ENCODE results near the gene CYBA. TPM values are rescaled to one million over a fixed set of nuclear protein-coding genes. Genes with fewer than 3 reads are reported as not detected.

The CYBA gene
- total and polyA plus RNA-seq, 10 of the 15 experiments (the other 5 are each of a cell fraction or from before 2014, with no cell fraction given): 0.55 to 598 (median 258) TPM

DNA sequence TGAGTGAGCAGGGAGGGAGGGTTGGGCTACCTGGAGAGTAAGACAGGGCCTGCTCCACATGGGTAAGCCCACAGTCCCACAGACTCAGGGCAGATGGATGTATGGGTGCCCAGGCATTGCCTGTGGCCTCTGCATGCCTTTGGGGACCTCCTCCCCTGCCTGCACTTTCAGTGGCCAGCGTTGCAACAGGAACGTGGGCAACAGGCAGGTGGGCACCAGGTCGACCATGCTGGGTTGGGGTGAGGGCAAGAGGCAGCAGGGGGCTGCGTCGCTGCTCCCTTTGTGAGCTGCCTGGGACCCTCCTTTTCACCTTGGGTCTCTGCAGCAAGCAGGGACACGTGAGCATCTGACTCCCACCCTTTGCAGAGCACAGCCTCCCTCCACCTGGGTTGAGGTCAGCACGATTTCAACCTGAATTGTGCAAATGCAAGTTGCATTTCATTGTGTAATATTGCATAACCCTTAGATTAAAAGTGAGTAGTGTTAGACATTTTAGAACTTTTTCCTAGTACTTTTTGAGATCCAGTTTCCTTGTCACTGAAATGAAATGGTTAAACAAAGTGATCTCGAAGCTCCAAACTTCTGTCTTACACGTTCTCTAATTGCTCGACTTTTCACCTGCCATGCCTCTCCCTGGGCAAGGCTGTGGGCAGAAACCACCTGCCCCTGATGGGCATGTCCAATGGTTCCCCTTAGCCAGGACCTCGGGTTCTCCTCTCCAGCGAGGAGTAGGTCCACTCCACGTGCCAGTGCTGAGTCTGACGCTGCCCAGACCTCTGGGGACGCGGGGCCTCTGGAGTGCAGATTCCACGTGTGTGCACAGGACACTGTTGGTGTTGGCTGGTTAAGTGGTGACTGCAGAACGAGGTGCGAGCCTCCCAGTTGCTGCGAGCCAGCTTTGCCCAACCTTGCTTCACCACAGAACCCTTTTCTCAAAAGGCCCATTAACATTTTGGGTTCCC lies 45.4 kb downstream of the CYBA start:
- ChIA-PET POLR2A (no interaction called here), RAD21 (ENCODE audit: unreplicated experiment) (no interaction called here), SMC1A (ENCODE audit: uncharacterized antibody, unreplicated experiment) (no interaction called here), CTCF (no interaction called here)
- no peak for TF ChIP-seq KDM1A (IDR thresholded peaks at IDR 0.05; ENCODE audit: borderline replicate concordance)
- no peak for TF ChIP-seq FOXK2 (IDR thresholded peaks at IDR 0.05)
- 0 out of 2 replicates have a peak, but pooled peaks have one; percentile 23 for TF ChIP-seq POLR2AphosphoS5 (IDR thresholded peaks at IDR 0.05; ENCODE audit: low read length)
- TF ChIP-seq NR2F1 (conservative IDR thresholded peaks at IDR 0.05): no peak
- TF ChIP-seq POLR2AphosphoS2 (IDR thresholded peaks at IDR 0.05; ENCODE audit: low read depth, low read length): no peak
- TF ChIP-seq, protein P1, sequence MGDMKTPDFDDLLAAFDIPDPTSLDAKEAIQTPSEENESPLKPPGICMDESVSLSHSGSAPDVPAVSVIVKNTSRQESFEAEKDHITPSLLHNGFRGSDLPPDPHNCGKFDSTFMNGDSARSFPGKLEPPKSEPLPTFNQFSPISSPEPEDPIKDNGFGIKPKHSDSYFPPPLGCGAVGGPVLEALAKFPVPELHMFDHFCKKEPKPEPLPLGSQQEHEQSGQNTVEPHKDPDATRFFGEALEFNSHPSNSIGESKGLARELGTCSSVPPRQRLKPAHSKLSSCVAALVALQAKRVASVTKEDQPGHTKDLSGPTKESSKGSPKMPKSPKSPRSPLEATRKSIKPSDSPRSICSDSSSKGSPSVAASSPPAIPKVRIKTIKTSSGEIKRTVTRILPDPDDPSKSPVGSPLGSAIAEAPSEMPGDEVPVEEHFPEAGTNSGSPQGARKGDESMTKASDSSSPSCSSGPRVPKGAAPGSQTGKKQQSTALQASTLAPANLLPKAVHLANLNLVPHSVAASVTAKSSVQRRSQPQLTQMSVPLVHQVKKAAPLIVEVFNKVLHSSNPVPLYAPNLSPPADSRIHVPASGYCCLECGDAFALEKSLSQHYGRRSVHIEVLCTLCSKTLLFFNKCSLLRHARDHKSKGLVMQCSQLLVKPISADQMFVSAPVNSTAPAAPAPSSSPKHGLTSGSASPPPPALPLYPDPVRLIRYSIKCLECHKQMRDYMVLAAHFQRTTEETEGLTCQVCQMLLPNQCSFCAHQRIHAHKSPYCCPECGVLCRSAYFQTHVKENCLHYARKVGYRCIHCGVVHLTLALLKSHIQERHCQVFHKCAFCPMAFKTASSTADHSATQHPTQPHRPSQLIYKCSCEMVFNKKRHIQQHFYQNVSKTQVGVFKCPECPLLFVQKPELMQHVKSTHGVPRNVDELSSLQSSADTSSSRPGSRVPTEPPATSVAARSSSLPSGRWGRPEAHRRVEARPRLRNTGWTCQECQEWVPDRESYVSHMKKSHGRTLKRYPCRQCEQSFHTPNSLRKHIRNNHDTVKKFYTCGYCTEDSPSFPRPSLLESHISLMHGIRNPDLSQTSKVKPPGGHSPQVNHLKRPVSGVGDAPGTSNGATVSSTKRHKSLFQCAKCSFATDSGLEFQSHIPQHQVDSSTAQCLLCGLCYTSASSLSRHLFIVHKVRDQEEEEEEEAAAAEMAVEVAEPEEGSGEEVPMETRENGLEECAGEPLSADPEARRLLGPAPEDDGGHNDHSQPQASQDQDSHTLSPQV (IDR thresholded peaks at IDR 0.05): no peak
- no peak for TF ChIP-seq NR2C1 (IDR thresholded peaks at IDR 0.05)
- 0 out of 2 replicates have a peak, but pooled peaks have one; percentile 33 for TF ChIP-seq POLR2A (IDR thresholded peaks at IDR 0.05; ENCODE audit: low read depth, low read length)
- no peak for TF ChIP-seq CHD1 (IDR thresholded peaks at IDR 0.05; ENCODE audit: low read depth, low read length)
- Histone ChIP-seq H3K27me3 (replicated peaks in 1 of 2; ENCODE audit: control insufficient read depth in 2 of 2, insufficient read depth in 2 of 2, low read length in 1 of 2) (no peaks in the 10 kb centered on the region), H3K4me1 (ENCODE audit: control insufficient read depth, insufficient read depth, low read length) (peaks cover 7% of the 10 kb centered on the region), H3K79me2 (ENCODE audit: control insufficient read depth, insufficient read depth, low read length) (no peaks in the 10 kb centered on the region), H3K9me3 (replicated peaks; ENCODE audit: control insufficient read depth, insufficient read depth, low read length) (no peaks in the 10 kb centered on the region), H3K4me2 (ENCODE audit: control insufficient read depth, insufficient read depth) (no peak overlapping the region), H3K36me3 (ENCODE audit: control insufficient read depth in 2 of 2, insufficient read depth in 2 of 2, low read length in 1 of 2) (peaks cover 28 to 38% of the 10 kb centered on the region in 2 experiments), H2AFZ (ENCODE audit: control insufficient read depth, low read depth, low read length) (no peak overlapping the region), H3K4me3 (no peak overlapping the region), H4K20me1 (ENCODE audit: control insufficient read depth, insufficient read depth) (no peaks in the 10 kb centered on the region), H3K9ac (ENCODE audit: control insufficient read depth, insufficient read depth, low read length) (no peak overlapping the region), H3K27ac (ENCODE audit: control insufficient read depth, insufficient read depth) (no peak overlapping the region)
- no peak for ATAC-seq
- in situ Hi-C loops (cut with MboI): no loop called here
- intact Hi-C loops (cut with micrococcal nuclease; ENCODE audit: unreplicated experiment): no loop called here
- 97% methylated on average over 20 of the region's 20 CpGs for WGBS (ENCODE audit: insufficient coverage, insufficient replicate concordance, low lambda C conversion rate, missing lambda C conversion rate)
- no peak for FAIRE-seq
- DNase-seq (ENCODE audit: low read depth, low spot score): no peak
- no TSS peak for BruUV-seq (replicated peaks)

Measured in GM12878 (cell line).